Heart left ventricle (tissue), 13 donors: ENCODE measurements around the gene PCNX3.

Experiments used
- POLR2A ChIP-seq, 2 donors: fragments of 450-650 bp; IDR thresholded peaks; one replicate each; pipeline ENCODE4 v1.6.1; 2017; ENCODE audit warnings: antibody characterized with exemption in 2 of 2, mild to moderate bottlenecking in 2 of 2, moderate library complexity in 2 of 2
- TF ChIP-seq, protein P1 (sequence below), 12 donors: fragments of 200-600 bp; sonication (generic) in 4 of 12; IDR thresholded peaks; one replicate each; pipeline versions ENCODE4 v1.5.0 to v1.8.0; 2018 to 2022; ENCODE audit warnings: antibody characterized with exemption in 12 of 12, mild to moderate bottlenecking in 5 of 12
- donor health status: ischemic (EF 13 %, LVEDD 7.1; RV severe dilation, severe dysfunction).
- donor health status: DM: no; HTN: yes; CAD: no.
- donor health status: DM: no; HTN: no; CAD: no.
- donor health status: ischemic (EF 25% LVEDD 6.9; RV normal size, moderate dysfunction).
- donor health status: ischemic (EF 25% LVEDD 5.7; RV mildly dilated, moderate dysfunction).
- donor health status: ischemic (EF 35%, LVEDD 5.7; RV mildly dilated, moderate dysfunction).
- donor health status: nonischemic (EF 11% LVEDD 7.7; RV severe dilation, severe dysfunction).
- donor health status: DM: yes; HTN: yes; CAD: no.
- donor health status: PGD.
- donor health status: ischemic (EF 29% LVEDD 5.4; RV normal size, mild dysfunction).
- donor health status: nonischemic (EF 23%, LVEDD 6.1; RV moderate dilation, normal function).

DNA sequence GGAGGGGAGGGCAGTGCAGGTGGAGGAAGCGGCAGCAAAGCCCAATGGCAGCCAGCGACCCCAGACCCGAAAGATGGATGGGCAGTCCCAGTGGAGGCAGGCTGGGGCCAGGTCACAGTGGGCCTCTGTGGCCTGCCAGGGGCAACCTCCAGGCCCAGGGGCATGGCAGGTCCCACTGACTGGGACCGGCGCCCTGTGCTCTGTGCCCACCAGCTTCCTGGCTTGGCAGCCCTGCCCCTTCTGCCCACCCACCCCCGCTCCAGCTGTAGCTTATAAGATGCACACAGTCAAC, 15.7 kb upstream of the PCNX3 start:
- TF ChIP-seq, protein P1, sequence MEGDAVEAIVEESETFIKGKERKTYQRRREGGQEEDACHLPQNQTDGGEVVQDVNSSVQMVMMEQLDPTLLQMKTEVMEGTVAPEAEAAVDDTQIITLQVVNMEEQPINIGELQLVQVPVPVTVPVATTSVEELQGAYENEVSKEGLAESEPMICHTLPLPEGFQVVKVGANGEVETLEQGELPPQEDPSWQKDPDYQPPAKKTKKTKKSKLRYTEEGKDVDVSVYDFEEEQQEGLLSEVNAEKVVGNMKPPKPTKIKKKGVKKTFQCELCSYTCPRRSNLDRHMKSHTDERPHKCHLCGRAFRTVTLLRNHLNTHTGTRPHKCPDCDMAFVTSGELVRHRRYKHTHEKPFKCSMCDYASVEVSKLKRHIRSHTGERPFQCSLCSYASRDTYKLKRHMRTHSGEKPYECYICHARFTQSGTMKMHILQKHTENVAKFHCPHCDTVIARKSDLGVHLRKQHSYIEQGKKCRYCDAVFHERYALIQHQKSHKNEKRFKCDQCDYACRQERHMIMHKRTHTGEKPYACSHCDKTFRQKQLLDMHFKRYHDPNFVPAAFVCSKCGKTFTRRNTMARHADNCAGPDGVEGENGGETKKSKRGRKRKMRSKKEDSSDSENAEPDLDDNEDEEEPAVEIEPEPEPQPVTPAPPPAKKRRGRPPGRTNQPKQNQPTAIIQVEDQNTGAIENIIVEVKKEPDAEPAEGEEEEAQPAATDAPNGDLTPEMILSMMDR (IDR thresholded peaks at IDR 0.05), result no peak
- no peak for TF ChIP-seq POLR2A (IDR thresholded peaks at IDR 0.05)
